ENCODE results near the gene CLMP.
"Not testable (repeated sequence)": the region's sequence is repeated elsewhere in the genome, so short reads cannot be mapped to it uniquely, and the experiment has no call there.

- not testable (repeated sequence) for TF ChIP-seq POLR2A (IDR thresholded peaks at IDR 0.05; ENCODE audit: low read length); GATA1 (IDR thresholded peaks at IDR 0.05; ENCODE audit: low read depth, low read length)
These were observed 107.4 kb downstream of the CLMP start for GRCh38 chr11:123087657-123088056.
